Suppressor macrophage treated with lipopolysaccharide for 1 hour (primary cell): ENCODE measurements around the gene CNTNAP5.
A peak's percentile ranks its signal among the peaks of the same experiment; 100 is the strongest.

Source experiments
- DNase-seq, 3 donors: peaks; one replicate each; pipeline ENCODE4 v3.0.0-alpha.2; 2020 to 2022

CNTNAP5 gene

GRCh38 chr2:124025171-124025580 lies at the start of gene CNTNAP5:
Gene CNTNAP5 (plus strand): TSS chr2:124025287. CDS start chr2:124025651, 364 bp downstream.
- DNase-seq = peak; percentile 24 to 73 (median 43)

- no peak for DNase-seq
Observed at GRCh38 chr2:123976054-123976648, 48.9 kb upstream of the CNTNAP5 start.

GRCh38 chr2:123993728-123994323 lies 31.3 kb upstream of the CNTNAP5 start:
- peak; percentile 47 to 60 (median 53) for DNase-seq

- no peak for DNase-seq
Observed at GRCh38 chr2:123999681-124000080, 25.4 kb upstream of the CNTNAP5 start.

- no peak for DNase-seq
Observed at GRCh38 chr2:124001696-124002430, 23.2 kb upstream of the CNTNAP5 start.

- no peak for DNase-seq
Observed at GRCh38 chr2:124018890-124019289, 6.2 kb upstream of the CNTNAP5 start.

GRCh38 chr2:124024561-124025170 lies 421 bp upstream of the CNTNAP5 start:
- no peak for DNase-seq

- no peak for DNase-seq
Observed at GRCh38 chr2:124025891-124026434, 876 bp downstream of the CNTNAP5 start.

- DNase-seq = no peak
Observed at GRCh38 chr2:124026503-124026902, 1.4 kb downstream of the CNTNAP5 start.

- peak; percentile 34 to 41 (median 35) for DNase-seq
Observed at GRCh38 chr2:124027182-124027581, 2.1 kb downstream of the CNTNAP5 start.

- DNase-seq = no peak
Observed at GRCh38 chr2:124032799-124033198, 7.7 kb downstream of the CNTNAP5 start.

GRCh38 chr2:124034265-124034664 lies 9.2 kb downstream of the CNTNAP5 start:
- DNase-seq = no peak

GRCh38 chr2:124035001-124035400 lies 9.9 kb downstream of the CNTNAP5 start:
- DNase-seq = no peak

GRCh38 chr2:124039032-124039431 lies 13.9 kb downstream of the CNTNAP5 start:
- no peak for DNase-seq

- DNase-seq = no peak
Observed at GRCh38 chr2:124039762-124040291, 14.7 kb downstream of the CNTNAP5 start.

GRCh38 chr2:124045894-124046293 lies 20.8 kb downstream of the CNTNAP5 start:
- no peak for DNase-seq

- no peak for DNase-seq
Observed at GRCh38 chr2:124046332-124046731, 21.2 kb downstream of the CNTNAP5 start.

- no peak for DNase-seq
Observed at GRCh38 chr2:124048102-124048501, 23.0 kb downstream of the CNTNAP5 start.

GRCh38 chr2:124048664-124049063 lies 23.6 kb downstream of the CNTNAP5 start:
- no peak for DNase-seq

- no peak for DNase-seq
Observed at GRCh38 chr2:124049136-124049535, 24.0 kb downstream of the CNTNAP5 start.

- DNase-seq = no peak
Observed at GRCh38 chr2:124050833-124051497, 25.9 kb downstream of the CNTNAP5 start.

- DNase-seq = no peak
Observed at GRCh38 chr2:124053796-124054195, 28.7 kb downstream of the CNTNAP5 start.

- DNase-seq = no peak
Observed at GRCh38 chr2:124063596-124063995, 38.5 kb downstream of the CNTNAP5 start.
